ENCODE results near the gene QKI.
A peak's percentile ranks its signal among the peaks of the same experiment; 100 is the strongest.

QKI gene

GRCh38 chr6:163389354-163389753, 25.2 kb upstream of the QKI start:
- Histone ChIP-seq H3K27ac (ENCODE audit: insufficient read depth, low read depth, low read length, poor library complexity, severe bottlenecking) (no peak overlapping the region), H3K36me3 (ENCODE audit: control insufficient read depth, insufficient read depth, low read length) (no peaks in the 10 kb centered on the region), H3K4me1 (ENCODE audit: control insufficient read depth, insufficient read depth, low read length) (peaks cover 12% of the 10 kb centered on the region), H3K27me3 (ENCODE audit: control insufficient read depth, insufficient read depth, low read length, poor library complexity, severe bottlenecking) (no peaks in the 10 kb centered on the region), H3K4me3 (ENCODE audit: insufficient read depth, low read depth, low read length) (no peak overlapping the region), H3K9me3 (ENCODE audit: control insufficient read depth, low read length) (no peaks in the 10 kb centered on the region)
- 93 to 98% methylated on average over 4 of the region's 4 CpGs for WGBS, 2 experiments

GRCh38 chr6:163390770-163391169, 23.7 kb upstream of the QKI start:
- H3K36me3 ChIP-seq (ENCODE audit: control insufficient read depth, insufficient read depth, low read length), result no peaks in the 10 kb centered on the region
- no peaks in the 10 kb centered on the region for H3K9me3 ChIP-seq (ENCODE audit: control insufficient read depth, low read length)
- peaks cover 21% of the 10 kb centered on the region for H3K4me1 ChIP-seq (ENCODE audit: control insufficient read depth, insufficient read depth, low read length)
- H3K4me3 ChIP-seq (ENCODE audit: insufficient read depth, low read depth, low read length), result no peak overlapping the region
- no peaks in the 10 kb centered on the region for H3K27me3 ChIP-seq (ENCODE audit: control insufficient read depth, insufficient read depth, low read length, poor library complexity, severe bottlenecking)
- WGBS, 2 experiments, result 90 to 96% methylated on average over 1 of the region's 1 CpG
- H3K27ac ChIP-seq (ENCODE audit: insufficient read depth, low read depth, low read length, poor library complexity, severe bottlenecking), result no peak overlapping the region

DNA sequence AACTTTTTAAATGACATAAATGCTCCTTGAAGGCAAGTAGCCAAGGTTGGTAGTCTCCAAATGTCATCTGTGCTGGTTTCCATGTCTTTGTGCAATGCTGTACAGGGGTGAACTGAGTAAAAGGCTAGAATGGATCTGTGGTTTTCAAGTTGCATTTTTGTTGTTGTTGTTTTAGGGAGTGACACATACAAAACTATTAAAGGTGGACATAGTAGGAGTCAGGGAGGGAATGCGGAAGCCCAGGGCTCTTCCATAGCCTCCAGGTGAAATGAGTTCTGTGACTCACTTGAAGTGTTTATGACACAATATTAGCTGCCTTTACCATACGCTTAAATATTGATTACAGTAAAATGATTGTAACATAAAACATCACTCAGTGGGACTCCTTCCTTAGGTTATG, 22.5 kb upstream of the QKI start:
- no peak overlapping the region for H3K27ac ChIP-seq (ENCODE audit: insufficient read depth, low read depth, low read length, poor library complexity, severe bottlenecking)
- 90 to 94% methylated on average over 1 of the region's 2 CpGs for WGBS, 2 experiments
- no peak overlapping the region for H3K4me3 ChIP-seq (ENCODE audit: insufficient read depth, low read depth, low read length)

GRCh38 chr6:163392533-163392932, 22.0 kb upstream of the QKI start:
- H3K36me3 ChIP-seq (ENCODE audit: control insufficient read depth, insufficient read depth, low read length), result no peaks in the 10 kb centered on the region
- 92 to 100% methylated on average over 2 of the region's 2 CpGs for whole genome bisulfite sequencing, 2 experiments
- H3K27ac ChIP-seq (ENCODE audit: insufficient read depth, low read depth, low read length, poor library complexity, severe bottlenecking), result no peak overlapping the region
- no peaks in the 10 kb centered on the region for H3K9me3 ChIP-seq (ENCODE audit: control insufficient read depth, low read length)
- peaks cover 35% of the 10 kb centered on the region for H3K4me1 ChIP-seq (ENCODE audit: control insufficient read depth, insufficient read depth, low read length)
- H3K27me3 ChIP-seq (ENCODE audit: control insufficient read depth, insufficient read depth, low read length, poor library complexity, severe bottlenecking), result no peaks in the 10 kb centered on the region
- no peak overlapping the region for H3K4me3 ChIP-seq (ENCODE audit: insufficient read depth, low read depth, low read length)

More for the DNA sequence above, 22.5 kb upstream of the QKI start:
- Histone ChIP-seq H3K4me1 (ENCODE audit: control insufficient read depth, insufficient read depth, low read length) (peaks cover 29% of the 10 kb centered on the region), H3K36me3 (ENCODE audit: control insufficient read depth, insufficient read depth, low read length) (no peaks in the 10 kb centered on the region), H3K27me3 (ENCODE audit: control insufficient read depth, insufficient read depth, low read length, poor library complexity, severe bottlenecking) (no peaks in the 10 kb centered on the region), H3K9me3 (ENCODE audit: control insufficient read depth, low read length) (no peaks in the 10 kb centered on the region)

DNA sequence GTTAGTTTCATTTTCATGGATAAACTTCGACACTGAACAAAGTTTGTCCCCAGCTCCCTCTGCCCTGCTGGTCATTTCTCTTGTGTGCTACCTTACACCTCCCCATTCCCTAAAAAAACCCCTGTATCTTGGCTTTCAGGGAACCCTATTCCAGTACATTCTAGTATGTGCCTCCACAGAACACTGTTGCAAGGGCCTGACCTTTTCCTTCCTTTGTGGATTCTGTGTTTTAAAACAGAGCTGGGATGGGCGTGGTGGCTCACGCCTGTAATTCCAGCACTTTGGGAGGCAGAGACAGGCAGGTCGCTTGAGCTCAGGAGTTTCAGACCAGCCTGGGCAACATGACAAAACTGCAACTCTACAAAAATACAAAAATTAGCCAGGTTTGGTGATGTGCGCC, 20.6 kb upstream of the QKI start:
- Histone ChIP-seq H3K4me1 (ENCODE audit: control insufficient read depth, insufficient read depth, low read length) (peaks cover 40% of the 10 kb centered on the region), H3K36me3 (ENCODE audit: control insufficient read depth, insufficient read depth, low read length) (no peaks in the 10 kb centered on the region), H3K9me3 (ENCODE audit: control insufficient read depth, low read length) (no peaks in the 10 kb centered on the region), H3K4me3 (ENCODE audit: insufficient read depth, low read depth, low read length) (no peak overlapping the region), H3K27ac (ENCODE audit: insufficient read depth, low read depth, low read length, poor library complexity, severe bottlenecking) (no peak overlapping the region), H3K27me3 (ENCODE audit: control insufficient read depth, insufficient read depth, low read length, poor library complexity, severe bottlenecking) (no peaks in the 10 kb centered on the region)
- WGBS, 2 experiments, result 91 to 96% methylated on average over 5 of the region's 5 CpGs

GRCh38 chr6:163394659-163395058, 19.9 kb upstream of the QKI start:
- 74 to 94% methylated on average over 4 of the region's 4 CpGs for WGBS, 2 experiments
- H3K4me3 ChIP-seq (ENCODE audit: insufficient read depth, low read depth, low read length), result no peak overlapping the region
- H3K27ac ChIP-seq (ENCODE audit: insufficient read depth, low read depth, low read length, poor library complexity, severe bottlenecking), result no peak overlapping the region
- no peaks in the 10 kb centered on the region for H3K9me3 ChIP-seq (ENCODE audit: control insufficient read depth, low read length)
- no peaks in the 10 kb centered on the region for H3K27me3 ChIP-seq (ENCODE audit: control insufficient read depth, insufficient read depth, low read length, poor library complexity, severe bottlenecking)
- peaks cover 40% of the 10 kb centered on the region for H3K4me1 ChIP-seq (ENCODE audit: control insufficient read depth, insufficient read depth, low read length)
- H3K36me3 ChIP-seq (ENCODE audit: control insufficient read depth, insufficient read depth, low read length), result no peaks in the 10 kb centered on the region

- Histone ChIP-seq H3K36me3 (ENCODE audit: control insufficient read depth, insufficient read depth, low read length) (no peaks in the 10 kb centered on the region), H3K27me3 (ENCODE audit: control insufficient read depth, insufficient read depth, low read length, poor library complexity, severe bottlenecking) (no peaks in the 10 kb centered on the region), H3K4me1 (ENCODE audit: control insufficient read depth, insufficient read depth, low read length) (peaks cover 40% of the 10 kb centered on the region), H3K9me3 (ENCODE audit: control insufficient read depth, low read length) (no peaks in the 10 kb centered on the region), H3K27ac (ENCODE audit: insufficient read depth, low read depth, low read length, poor library complexity, severe bottlenecking) (no peak overlapping the region), H3K4me3 (ENCODE audit: insufficient read depth, low read depth, low read length) (no peak overlapping the region)
- WGBS, 2 experiments, result 82 to 91% methylated on average over 2 to 5 of the region's 5 CpGs
These were observed 19.2 kb upstream of the QKI start for GRCh38 chr6:163395122-163395830.

DNA sequence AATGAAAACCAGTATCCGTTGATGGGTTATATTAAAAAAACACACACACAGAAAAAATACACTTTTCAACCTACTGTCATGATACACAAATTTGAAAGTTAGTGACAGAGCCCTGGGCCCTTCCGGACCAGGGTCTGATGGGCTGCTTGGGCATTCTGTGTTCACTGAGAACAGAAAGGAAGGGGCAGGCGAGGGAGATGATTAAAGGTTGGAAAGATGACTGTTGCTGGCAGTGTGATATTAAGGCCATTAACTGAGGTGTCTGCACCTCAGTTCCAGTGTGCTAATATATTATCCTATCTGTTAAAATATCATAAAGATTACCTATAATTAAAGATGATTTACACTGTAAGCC, 18.7 kb upstream of the QKI start:
- WGBS, 2 experiments, result 66 to 81% methylated on average over 2 to 3 of the region's 3 CpGs

GRCh38 chr6:163397326-163397725, 17.2 kb upstream of the QKI start:
- no peak overlapping the region for H3K4me3 ChIP-seq (ENCODE audit: insufficient read depth, low read depth, low read length)
- no peaks in the 10 kb centered on the region for H3K27me3 ChIP-seq (ENCODE audit: control insufficient read depth, insufficient read depth, low read length, poor library complexity, severe bottlenecking)
- H3K27ac ChIP-seq (ENCODE audit: insufficient read depth, low read depth, low read length, poor library complexity, severe bottlenecking), result peak overlapping the region; percentile 61
- WGBS, 2 experiments, result 15 to 22% methylated on average over 4 of the region's 4 CpGs
- H3K36me3 ChIP-seq (ENCODE audit: control insufficient read depth, insufficient read depth, low read length), result no peaks in the 10 kb centered on the region
- H3K4me1 ChIP-seq (ENCODE audit: control insufficient read depth, insufficient read depth, low read length), result peaks cover 34% of the 10 kb centered on the region
- no peaks in the 10 kb centered on the region for H3K9me3 ChIP-seq (ENCODE audit: control insufficient read depth, low read length)

More for the DNA sequence above, 18.7 kb upstream of the QKI start:
- H3K4me1 ChIP-seq (ENCODE audit: control insufficient read depth, insufficient read depth, low read length), result peaks cover 40% of the 10 kb centered on the region
- no peak overlapping the region for H3K4me3 ChIP-seq (ENCODE audit: insufficient read depth, low read depth, low read length)
- no peaks in the 10 kb centered on the region for H3K9me3 ChIP-seq (ENCODE audit: control insufficient read depth, low read length)
- no peak overlapping the region for H3K27ac ChIP-seq (ENCODE audit: insufficient read depth, low read depth, low read length, poor library complexity, severe bottlenecking)
- H3K36me3 ChIP-seq (ENCODE audit: control insufficient read depth, insufficient read depth, low read length), result no peaks in the 10 kb centered on the region
- H3K27me3 ChIP-seq (ENCODE audit: control insufficient read depth, insufficient read depth, low read length, poor library complexity, severe bottlenecking), result no peaks in the 10 kb centered on the region

GRCh38 chr6:163398115-163398514, 16.4 kb upstream of the QKI start:
- no peaks in the 10 kb centered on the region for H3K9me3 ChIP-seq (ENCODE audit: control insufficient read depth, low read length)
- H3K4me3 ChIP-seq (ENCODE audit: insufficient read depth, low read depth, low read length), result no peak overlapping the region
- H3K36me3 ChIP-seq (ENCODE audit: control insufficient read depth, insufficient read depth, low read length), result no peaks in the 10 kb centered on the region
- no peaks in the 10 kb centered on the region for H3K27me3 ChIP-seq (ENCODE audit: control insufficient read depth, insufficient read depth, low read length, poor library complexity, severe bottlenecking)
- no peak overlapping the region for H3K27ac ChIP-seq (ENCODE audit: insufficient read depth, low read depth, low read length, poor library complexity, severe bottlenecking)
- H3K4me1 ChIP-seq (ENCODE audit: control insufficient read depth, insufficient read depth, low read length), result peaks cover 28% of the 10 kb centered on the region
- 83% methylated on average over 2 of the region's 2 CpGs for WGBS, 2 experiments

DNA sequence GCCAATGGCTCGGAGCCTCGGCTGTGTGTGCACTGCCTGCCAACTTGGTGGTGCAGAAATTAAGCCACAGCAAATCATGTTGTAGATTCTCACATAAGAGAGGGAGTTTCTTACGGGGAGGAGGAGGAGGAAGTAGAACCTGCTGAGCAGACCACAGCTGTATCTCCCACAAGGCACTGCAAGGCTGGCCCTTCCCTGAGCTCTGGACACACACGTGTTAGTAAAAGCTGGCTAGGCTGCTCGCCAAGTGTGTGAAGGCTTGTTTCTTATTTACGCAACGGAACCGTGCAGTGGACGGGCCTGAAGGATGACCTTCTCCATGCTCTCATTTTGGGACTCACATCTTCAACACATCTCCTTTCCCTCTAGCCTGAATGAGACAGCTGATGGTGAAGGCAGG, 15.7 kb upstream of the QKI start:
- Histone ChIP-seq H3K36me3 (ENCODE audit: control insufficient read depth, insufficient read depth, low read length) (no peaks in the 10 kb centered on the region), H3K4me3 (ENCODE audit: insufficient read depth, low read depth, low read length) (no peak overlapping the region), H3K27me3 (ENCODE audit: control insufficient read depth, insufficient read depth, low read length, poor library complexity, severe bottlenecking) (no peaks in the 10 kb centered on the region), H3K27ac (ENCODE audit: insufficient read depth, low read depth, low read length, poor library complexity, severe bottlenecking) (no peak overlapping the region), H3K4me1 (ENCODE audit: control insufficient read depth, insufficient read depth, low read length) (peaks cover 28% of the 10 kb centered on the region), H3K9me3 (ENCODE audit: control insufficient read depth, low read length) (no peaks in the 10 kb centered on the region)
- WGBS, 2 experiments, result 93% methylated on average over 9 of the region's 9 CpGs

Measured in ectodermal cell (in vitro differentiated cells).